CD4-positive, alpha-beta T cell treated with Interleukin-21 for 1 hour (primary cell): ENCODE results near the gene ADIPOR1.
A peak's percentile ranks its signal among the peaks of the same experiment; 100 is the strongest.
"Not testable (repeated sequence)": the region's sequence is repeated elsewhere in the genome, so short reads cannot be mapped to it uniquely, and the experiment has no call there.

Experiments
- DNase-seq: peaks from one replicate; pipeline ENCODE4 v3.0.0-alpha.2; 2020

The ADIPOR1 gene

GRCh38 chr1:202936409-202936808 lies 21.7 kb downstream of the ADIPOR1 start:
- not testable (repeated sequence) for DNase-seq

GRCh38 chr1:202935844-202936243 lies 22.3 kb downstream of the ADIPOR1 start:
- no peak for DNase-seq

- DNase-seq = no peak
Observed at GRCh38 chr1:202934755-202935154, 23.4 kb downstream of the ADIPOR1 start.

DNA sequence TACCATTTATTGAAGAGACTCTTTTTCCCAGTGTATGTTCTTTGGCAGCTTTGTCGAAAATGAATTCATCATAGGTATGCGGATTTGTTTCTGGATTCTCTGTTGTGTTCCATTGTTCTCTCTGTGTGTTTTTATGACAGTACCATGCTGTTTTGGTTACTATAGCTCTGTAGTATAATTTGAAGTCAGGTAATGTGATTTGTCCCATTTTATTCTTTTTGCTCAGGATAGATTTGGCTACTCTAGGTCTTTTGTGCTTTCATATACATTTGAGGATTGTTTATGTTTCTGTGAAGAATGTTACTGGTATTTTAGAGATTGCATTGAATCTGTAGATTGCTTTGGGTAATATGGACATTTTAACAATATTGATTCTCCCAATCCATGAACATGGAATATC lies 25.6 kb downstream of the ADIPOR1 start:
- DNase-seq = no peak

GRCh38 chr1:202926581-202927491 lies 31.3 kb downstream of the ADIPOR1 start, which contains the start of gene KLHL12:
Gene KLHL12, minus strand, starts transcription at chr1:202927234. Its CDS starts 2,072 bp downstream, at chr1:202925162.
- peak; percentile 95 for DNase-seq

DNA sequence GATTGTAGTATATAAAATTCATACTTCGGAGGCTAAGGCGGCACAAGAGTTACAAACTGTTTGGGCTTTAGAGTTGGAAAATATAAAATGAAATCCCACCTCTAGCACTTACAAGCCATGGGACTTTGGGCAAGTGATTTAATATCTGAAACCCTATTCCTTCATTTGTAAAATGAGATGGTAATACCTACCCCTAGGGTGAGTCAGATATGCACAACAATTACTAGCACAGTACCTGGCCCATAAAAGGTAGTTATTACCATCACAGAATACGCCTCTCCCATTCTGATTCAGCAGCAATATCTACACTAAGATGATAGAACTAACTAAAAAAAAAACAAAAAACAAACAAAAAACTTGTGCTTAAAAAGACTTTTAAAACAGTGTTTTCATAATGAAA lies 34.6 kb downstream of the ADIPOR1 start:
- DNase-seq = no peak

GRCh38 chr1:202919615-202920014 lies 38.5 kb downstream of the ADIPOR1 start:
- no peak for DNase-seq

GRCh38 chr1:202915146-202915545 lies 43.0 kb downstream of the ADIPOR1 start:
- DNase-seq = no peak

GRCh38 chr1:202912476-202912875 lies 45.6 kb downstream of the ADIPOR1 start:
- DNase-seq = not testable (repeated sequence)

DNA sequence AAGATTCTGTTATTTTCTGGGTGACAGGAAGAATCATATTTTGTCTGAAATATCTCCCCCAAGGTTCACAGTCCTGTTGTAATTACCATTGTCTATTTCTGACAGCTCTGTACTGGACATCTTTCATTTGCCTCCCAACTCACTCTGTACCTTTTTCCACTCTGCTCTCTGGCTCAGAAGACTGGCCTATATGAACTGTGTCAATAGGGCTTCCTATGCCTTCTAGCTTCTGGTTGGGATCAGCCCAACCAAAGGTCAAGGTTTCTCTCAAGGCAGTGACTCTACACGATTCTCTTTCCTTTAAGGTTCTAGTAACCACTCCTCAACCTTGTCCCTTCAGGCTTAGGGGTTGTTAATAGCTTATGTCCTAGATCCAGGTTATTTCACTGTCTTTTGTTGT lies 48.6 kb downstream of the ADIPOR1 start:
- no peak for DNase-seq

DNA sequence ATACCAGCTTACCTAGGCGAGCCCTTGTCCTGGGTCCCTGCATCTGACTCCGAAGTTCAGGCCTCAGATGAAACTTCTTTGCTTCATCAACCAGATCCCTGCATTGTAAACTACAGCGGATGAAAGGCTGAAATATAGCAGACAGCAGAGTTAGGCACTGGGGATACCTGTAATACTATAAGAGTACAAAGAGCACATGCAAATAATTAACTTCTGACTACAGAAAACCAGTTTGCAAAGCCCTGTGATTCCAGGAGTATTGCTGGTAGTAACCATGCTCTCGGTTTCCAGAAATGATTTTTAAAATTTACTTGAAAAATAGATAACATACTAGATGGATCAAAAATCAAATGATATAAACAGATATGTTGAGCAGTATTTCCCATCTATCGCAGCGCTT lies 49.1 kb downstream of the ADIPOR1 start:
- no peak for DNase-seq

DNA sequence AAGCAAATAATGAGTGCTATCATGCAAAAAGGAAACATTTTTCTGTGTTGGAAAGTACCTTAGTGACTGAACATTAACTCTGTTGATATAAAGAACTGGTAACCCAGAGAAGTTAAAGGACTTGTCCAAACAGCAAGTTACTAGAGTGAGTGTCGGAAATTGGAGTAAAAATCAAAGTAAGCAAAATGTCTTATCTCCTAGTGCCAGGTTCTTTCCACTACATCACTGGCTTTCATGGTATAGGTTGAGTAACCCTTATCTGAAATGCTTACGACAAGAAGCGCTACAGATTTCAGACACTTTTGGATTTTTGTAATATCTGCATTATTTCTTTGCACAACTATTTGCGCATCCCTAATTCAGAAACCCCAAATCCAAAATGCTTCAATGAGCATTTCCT lies 52.8 kb downstream of the ADIPOR1 start:
- DNase-seq = no peak

- not testable (repeated sequence) for DNase-seq
Observed at GRCh38 chr1:202903808-202904207, 54.3 kb downstream of the ADIPOR1 start.

GRCh38 chr1:202901555-202901954 lies 56.6 kb downstream of the ADIPOR1 start:
- no peak for DNase-seq

- no peak for DNase-seq
Observed at GRCh38 chr1:202892501-202892900, 65.6 kb downstream of the ADIPOR1 start.
